Parathyroid adenoma (tissue), 2 donors: ENCODE data around the gene TBL1XR1.

ENCODE experiments used
- H2AFZ ChIP-seq: fragments of 300-600 bp; sonication (generic); one replicate; pipeline ENCODE4 v1.7.0; 2017; ENCODE audit warnings: antibody characterized with exemption, mild to moderate bottlenecking
- H3K27ac ChIP-seq: fragments of 300-600 bp; sonication (generic); one replicate; pipeline ENCODE4 v1.7.0; 2017
- H3K27me3 ChIP-seq: fragments of 300-600 bp; sonication (generic); one replicate; pipeline ENCODE4 v1.7.0; 2017; ENCODE audit warnings: low read length; ENCODE audit not compliant: control insufficient read depth, insufficient read depth
- H3K36me3 ChIP-seq: fragments of 300-600 bp; sonication (generic); one replicate; pipeline ENCODE4 v1.7.0; 2017; ENCODE audit warnings: low read length; ENCODE audit not compliant: control insufficient read depth, insufficient read depth
- H3K4me1 ChIP-seq: fragments of 300-600 bp; sonication (generic); one replicate; pipeline ENCODE4 v1.7.0; 2017; ENCODE audit warnings: control low read depth
- H3K4me2 ChIP-seq: fragments of 300-600 bp; sonication (generic); one replicate; pipeline ENCODE4 v1.7.0; 2017; ENCODE audit warnings: low read length
- H3K4me3 ChIP-seq: fragments of 300-600 bp; sonication (generic); one replicate; pipeline ENCODE4 v1.7.0; 2017; ENCODE audit warnings: low read depth, low read length
- H3K79me2 ChIP-seq: fragments of 300-600 bp; sonication (generic); one replicate; pipeline ENCODE4 v1.7.0; 2017; ENCODE audit warnings: control low read depth
- H3K9ac ChIP-seq: fragments of 300-600 bp; sonication (generic); one replicate; pipeline ENCODE4 v1.7.0; 2017; ENCODE audit warnings: mild to moderate bottlenecking
- H3K9me3 ChIP-seq: fragments of 300-600 bp; sonication (generic); one replicate; pipeline ENCODE4 v1.7.0; 2017; ENCODE audit warnings: low read length; ENCODE audit not compliant: control insufficient read depth
- CTCF ChIP-seq: fragments of 300-600 bp; sonication (generic); IDR thresholded peaks from one replicate; pipeline ENCODE4 v1.7.0; 2017; ENCODE audit warnings: antibody characterized with exemption, mild to moderate bottlenecking
- donor health status: primary hyperparathyroidism.

TBL1XR1 gene

DNA sequence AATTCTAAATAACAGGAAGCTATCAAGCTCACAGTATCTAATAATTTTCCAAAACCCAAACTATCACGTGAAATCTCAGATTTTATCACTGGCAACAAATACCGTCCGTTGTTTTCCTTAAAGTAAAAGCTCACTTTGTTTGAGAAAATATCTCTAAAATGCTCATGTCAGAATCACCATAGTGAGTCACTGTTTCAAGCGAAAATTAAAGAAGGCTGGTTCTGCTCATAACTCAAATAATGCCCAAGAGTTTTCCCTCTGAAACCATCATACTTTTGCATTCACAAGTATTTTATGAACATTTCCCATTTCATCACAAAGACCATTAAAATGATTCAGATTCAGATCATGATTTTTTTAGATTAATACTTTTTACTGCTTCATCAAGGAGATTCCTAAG is 50.6 kb downstream of the TBL1XR1 start:
- Histone ChIP-seq H3K4me2 (no peak overlapping the region), H3K27ac (no peak overlapping the region), H3K36me3 (no peaks in the 10 kb centered on the region), H3K9me3 (no peaks in the 10 kb centered on the region), H3K79me2 (peaks cover 25% of the 10 kb centered on the region), H3K9ac (no peak overlapping the region), H3K27me3 (no peaks in the 10 kb centered on the region), H3K4me3 (no peak overlapping the region), H3K4me1 (peaks cover 13% of the 10 kb centered on the region), H2AFZ (no peak overlapping the region)
- TF ChIP-seq CTCF: no peak

- H3K79me2 ChIP-seq: peaks cover 23% of the 10 kb centered on the region
- no peaks in the 10 kb centered on the region for H3K27me3 ChIP-seq
- H3K4me2 ChIP-seq: no peak overlapping the region
- no peak overlapping the region for H3K27ac ChIP-seq
- peaks cover 6% of the 10 kb centered on the region for H3K4me1 ChIP-seq
- no peak overlapping the region for H2AFZ ChIP-seq
- no peaks in the 10 kb centered on the region for H3K9me3 ChIP-seq
- TF ChIP-seq CTCF: no peak
- no peak overlapping the region for H3K4me3 ChIP-seq
- H3K36me3 ChIP-seq: no peaks in the 10 kb centered on the region
- no peak overlapping the region for H3K9ac ChIP-seq
Observed at GRCh38 chr3:177145954-177146353, 51.3 kb downstream of the TBL1XR1 start.

- H3K27me3 ChIP-seq: no peaks in the 10 kb centered on the region
- H3K36me3 ChIP-seq: no peaks in the 10 kb centered on the region
- H3K27ac ChIP-seq: no peak overlapping the region
- H3K4me3 ChIP-seq: no peak overlapping the region
- no peaks in the 10 kb centered on the region for H3K9me3 ChIP-seq
- no peak overlapping the region for H2AFZ ChIP-seq
- no peak overlapping the region for H3K4me2 ChIP-seq
- TF ChIP-seq CTCF: no peak
- H3K79me2 ChIP-seq: peaks cover 23% of the 10 kb centered on the region
- H3K9ac ChIP-seq: no peak overlapping the region
- peaks cover 5% of the 10 kb centered on the region for H3K4me1 ChIP-seq
Observed at GRCh38 chr3:177145381-177145780, 51.9 kb downstream of the TBL1XR1 start.

DNA sequence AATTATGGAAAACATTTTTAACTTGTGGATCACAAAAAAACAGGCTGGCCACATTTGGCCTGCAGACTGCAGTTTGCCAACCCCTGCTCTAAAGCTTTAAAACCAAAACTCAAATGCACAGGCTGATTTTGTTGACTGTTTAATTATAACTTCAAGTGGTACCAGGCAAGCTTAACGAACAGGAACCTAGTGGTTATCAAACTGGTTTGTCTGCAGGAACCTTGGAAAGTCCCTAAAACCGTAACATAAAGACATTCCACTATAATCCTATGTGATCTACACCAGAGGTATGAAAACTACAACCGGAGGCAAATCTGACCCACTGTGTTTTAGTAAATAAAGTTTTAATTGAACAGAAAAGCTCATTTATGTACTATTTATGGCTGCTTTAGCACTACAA is 52.4 kb downstream of the TBL1XR1 start:
- no peaks in the 10 kb centered on the region for H3K9me3 ChIP-seq
- no peaks in the 10 kb centered on the region for H3K27me3 ChIP-seq
- no peaks in the 10 kb centered on the region for H3K36me3 ChIP-seq
- H3K4me3 ChIP-seq: no peak overlapping the region
- TF ChIP-seq CTCF: no peak
- no peak overlapping the region for H2AFZ ChIP-seq
- peaks cover 5% of the 10 kb centered on the region for H3K4me1 ChIP-seq
- peaks cover 28% of the 10 kb centered on the region for H3K79me2 ChIP-seq
- no peak overlapping the region for H3K9ac ChIP-seq
- H3K4me2 ChIP-seq: no peak overlapping the region
- H3K27ac ChIP-seq: no peak overlapping the region

- Histone ChIP-seq H3K27me3 (no peaks in the 10 kb centered on the region), H3K9ac (no peak overlapping the region), H3K9me3 (no peaks in the 10 kb centered on the region), H3K27ac (no peak overlapping the region), H2AFZ (no peak overlapping the region), H3K4me2 (no peak overlapping the region), H3K79me2 (peaks cover 50% of the 10 kb centered on the region), H3K36me3 (no peaks in the 10 kb centered on the region), H3K4me1 (peaks cover 5% of the 10 kb centered on the region), H3K4me3 (no peak overlapping the region)
- TF ChIP-seq CTCF: no peak
Observed at GRCh38 chr3:177141899-177142646, 55.2 kb downstream of the TBL1XR1 start.
